Activated gamma-delta T cell (primary cell): Measurements from ENCODE around the gene AACS.

Experiments
- DNase-seq: peaks from one replicate; lab custom pipeline; 2025; lab: John Stamatoyannopoulos, UW

Gene AACS

DNA sequence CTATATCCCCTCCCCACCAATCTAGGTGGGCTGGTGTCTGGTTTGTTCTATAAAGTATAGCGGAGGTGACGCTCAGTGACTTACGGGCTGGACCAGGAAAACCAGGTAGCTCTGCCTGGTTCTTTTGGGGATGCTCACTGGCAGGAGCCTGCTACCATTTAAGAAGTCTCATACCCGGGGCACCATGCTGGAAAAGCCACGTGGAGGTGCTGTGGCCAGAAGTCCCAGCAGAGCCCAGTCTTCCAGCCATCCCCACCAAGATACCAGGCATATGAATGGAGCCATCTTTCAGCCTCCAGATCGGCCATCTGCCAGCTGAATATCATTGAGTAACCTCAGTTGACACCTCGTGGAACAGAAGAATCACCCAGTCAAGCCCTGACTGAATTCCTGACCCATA is 87.2 kb downstream of the AACS start:
- DNase-seq = no peak

DNA sequence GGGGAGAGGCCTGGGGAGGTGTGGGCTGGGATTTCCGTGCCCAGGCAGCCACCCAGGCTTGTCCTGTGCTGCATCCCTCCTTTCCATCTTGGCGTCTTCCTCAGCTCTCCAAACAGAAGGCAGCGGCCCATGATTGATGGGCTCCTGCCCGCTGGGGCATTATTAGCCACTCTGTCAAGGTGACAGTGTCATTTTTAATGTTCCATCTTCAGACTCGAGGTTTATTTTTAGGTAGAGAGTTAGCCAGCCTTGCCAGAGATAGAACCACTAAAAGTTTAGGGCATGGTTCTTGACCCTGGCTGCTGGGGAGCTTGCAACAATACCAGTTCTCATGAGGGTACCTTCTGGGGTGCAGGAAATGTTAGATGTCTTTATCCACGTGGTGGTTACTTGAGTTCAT is 90.1 kb downstream of the AACS start:
- DNase-seq = no peak

DNA sequence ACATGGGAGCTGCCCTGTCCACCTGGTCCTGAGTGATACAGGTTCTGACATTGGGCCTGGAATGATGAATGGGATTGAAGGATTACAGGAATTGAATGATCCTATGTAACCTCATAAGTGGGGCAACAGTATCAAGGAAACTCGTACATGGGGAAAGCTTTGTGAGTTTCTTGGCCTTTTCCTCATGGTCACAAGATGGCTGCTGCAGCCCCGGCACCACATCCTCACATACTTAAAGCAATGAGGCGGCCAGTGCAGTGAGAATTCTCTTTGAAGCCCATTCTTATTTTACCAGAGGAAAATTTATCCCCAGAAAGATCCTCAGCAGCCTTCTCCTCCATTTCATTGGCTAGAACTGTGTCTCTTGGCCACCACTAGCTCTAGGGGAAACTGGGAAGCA is 91.9 kb downstream of the AACS start:
- no peak for DNase-seq

DNA sequence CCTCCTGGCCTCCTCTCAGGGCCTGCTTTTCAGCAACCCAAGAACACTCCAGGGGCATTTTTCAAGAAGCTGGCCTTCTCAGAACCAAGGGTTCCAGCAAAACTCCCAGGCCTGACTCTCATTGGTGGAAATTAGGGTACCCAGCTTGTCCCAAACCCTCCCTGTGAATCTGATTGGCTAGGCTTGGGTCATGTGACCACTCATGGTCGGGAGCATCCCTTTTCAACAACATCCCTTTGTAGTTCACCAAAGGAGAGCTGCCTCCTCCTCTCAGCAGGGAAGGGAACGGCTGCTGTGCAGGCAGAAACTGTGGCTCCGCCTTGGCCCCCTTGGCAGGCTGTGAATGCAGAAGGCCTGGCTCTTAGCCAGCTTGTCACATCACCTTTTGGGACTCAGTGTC is 94.5 kb downstream of the AACS start:
- DNase-seq = no peak

DNA sequence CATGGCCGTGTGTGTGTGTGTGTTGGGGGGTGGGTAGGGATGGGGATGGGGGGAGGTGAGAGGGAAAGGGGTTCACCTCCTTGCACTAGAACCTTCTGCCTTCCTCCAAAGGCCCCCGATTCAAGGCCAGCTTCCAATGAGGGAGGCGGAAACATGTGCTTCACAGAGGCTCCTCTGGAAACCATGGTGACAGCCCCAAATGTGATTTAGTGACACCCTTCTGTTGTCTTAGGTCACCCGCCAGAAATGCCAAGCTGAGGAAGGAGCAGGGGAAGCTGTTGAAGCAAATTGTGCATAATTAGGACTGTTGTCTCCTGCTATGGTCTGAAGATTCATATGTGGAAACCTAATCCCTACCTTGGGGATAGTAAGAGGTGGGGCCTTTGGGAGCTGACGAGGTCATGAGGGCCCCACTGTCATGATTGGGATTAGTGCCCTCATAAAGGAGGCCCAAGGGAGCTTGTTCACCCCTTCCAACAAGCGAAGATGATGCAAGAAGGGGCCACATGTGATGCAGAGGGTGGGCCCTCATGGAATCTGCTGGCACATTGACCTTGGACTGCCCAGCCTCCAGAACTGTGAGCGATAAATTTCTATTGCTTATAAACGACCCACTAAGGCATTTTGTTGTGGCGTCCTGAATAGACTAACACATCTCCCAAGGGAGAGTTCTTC is 95.2 kb downstream of the AACS start:
- DNase-seq = no peak

DNA sequence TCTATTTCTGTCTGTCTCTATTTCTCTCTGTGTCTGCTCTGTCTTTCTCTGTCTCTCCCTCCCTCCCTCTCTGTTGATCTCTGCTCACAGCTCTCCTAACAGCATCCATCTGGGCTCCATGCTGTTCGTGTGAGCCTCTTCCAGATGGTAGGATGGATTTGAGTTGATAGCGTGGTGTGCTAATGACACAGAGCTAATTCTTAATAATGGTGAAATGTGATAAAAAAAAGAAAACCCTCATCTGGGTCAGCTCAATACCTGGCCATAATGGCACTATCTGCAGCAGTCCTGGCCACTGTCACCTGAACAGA is 96.4 kb downstream of the AACS start:
- no peak for DNase-seq

DNA sequence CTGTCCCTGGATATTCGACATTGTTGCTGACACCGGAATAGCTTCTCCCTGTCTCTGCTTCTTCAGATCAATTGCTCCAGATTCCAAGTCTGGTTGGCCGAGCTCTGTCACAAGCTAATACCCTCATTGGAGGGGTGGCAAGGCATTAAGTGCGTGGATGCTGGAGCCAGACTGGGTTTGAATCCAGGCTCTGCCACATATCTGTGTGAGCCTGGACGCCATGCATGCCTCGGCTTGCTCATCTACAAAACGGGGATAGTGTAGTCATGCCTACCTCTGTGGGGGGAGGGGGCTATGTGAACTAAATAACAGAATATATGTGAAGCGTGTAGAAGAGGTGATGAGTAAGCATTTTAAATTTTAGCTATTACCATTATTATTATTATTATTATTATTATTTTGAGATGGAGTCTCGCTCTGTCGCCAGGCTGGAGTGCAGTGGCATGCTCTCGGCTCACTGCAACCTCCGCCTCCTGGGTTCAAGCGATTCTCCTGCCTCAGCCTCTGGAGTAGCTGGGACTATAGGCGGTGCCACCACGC is 97.3 kb downstream of the AACS start:
- no peak for DNase-seq

DNA sequence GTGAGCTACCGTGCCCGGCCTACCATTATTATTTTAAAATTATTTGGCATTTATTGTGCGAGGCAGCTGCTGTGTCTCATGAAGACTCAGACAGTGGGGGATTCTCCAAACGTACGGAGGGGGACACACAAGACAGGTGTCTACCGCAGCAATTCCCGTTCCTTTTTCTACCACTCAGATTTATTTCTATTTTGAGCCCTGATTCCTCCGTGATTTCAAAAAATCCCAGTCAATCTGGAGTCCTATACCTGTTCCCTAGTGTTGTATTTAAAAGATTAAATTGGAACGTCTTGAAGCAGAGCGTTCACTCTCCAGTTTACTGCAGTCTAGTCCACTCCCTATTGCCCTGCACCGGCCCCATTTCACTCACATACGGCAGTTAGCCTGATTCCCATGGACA is 97.9 kb downstream of the AACS start:
- DNase-seq = no peak

DNA sequence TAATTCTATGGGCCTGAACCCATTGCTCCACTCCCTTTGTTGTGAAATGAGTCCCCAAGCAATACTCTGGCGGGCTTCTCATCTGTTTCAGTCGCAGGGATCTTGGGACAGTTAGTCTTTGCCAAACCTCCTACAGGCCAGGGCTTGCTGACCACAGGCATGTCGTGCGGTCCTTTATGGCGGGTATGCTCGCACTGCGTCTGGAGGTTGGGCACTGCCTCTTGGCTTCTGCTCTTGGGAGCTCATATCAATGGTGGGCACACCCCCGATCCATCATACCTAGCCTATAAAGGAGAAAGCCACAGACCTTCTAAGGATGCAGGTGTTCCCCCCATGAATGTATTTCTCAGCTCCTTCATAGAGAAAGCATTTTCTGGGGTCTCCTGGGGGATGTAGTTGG is 99.3 kb downstream of the AACS start:
- no peak for DNase-seq

DNA sequence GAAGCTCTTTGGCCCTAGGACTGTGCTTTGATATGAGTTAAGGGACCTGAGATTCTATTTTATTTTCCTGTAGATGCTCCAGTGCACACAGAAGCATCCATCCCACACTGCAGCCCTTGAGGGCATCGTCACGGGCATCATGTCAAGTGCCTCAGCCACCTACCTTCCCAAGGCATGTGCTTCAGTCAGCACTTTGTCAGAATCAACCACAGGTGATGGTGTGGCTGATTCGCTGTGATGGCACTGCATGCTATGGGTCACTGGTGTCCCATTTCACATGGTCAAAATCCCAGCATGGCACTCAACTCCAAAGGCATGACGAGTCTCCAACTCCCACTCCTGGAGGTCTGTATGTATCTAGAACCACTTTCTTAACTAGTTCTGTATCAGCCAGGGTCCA is 100.8 kb downstream of the AACS start:
- no peak for DNase-seq

DNA sequence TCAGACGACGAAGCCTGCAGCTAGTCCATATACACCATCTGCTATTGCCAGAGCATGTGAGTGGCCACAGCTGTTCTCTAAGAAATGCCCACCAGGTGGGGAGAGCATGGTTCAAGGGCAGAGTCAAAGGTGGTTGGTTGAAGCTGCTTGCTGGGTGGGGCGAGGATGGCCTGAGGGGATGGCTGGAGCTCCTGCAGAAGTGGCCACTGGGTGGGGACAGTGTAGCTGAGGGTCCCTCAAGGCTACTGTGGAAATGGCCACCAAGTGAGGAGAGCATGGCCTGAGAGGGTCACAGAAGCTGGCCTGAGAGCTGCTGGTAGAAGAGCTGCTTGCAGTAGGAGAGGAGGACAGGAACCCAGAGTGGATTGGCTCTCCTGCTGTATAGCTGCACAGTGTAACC is 102.4 kb downstream of the AACS start:
- DNase-seq = no peak

DNA sequence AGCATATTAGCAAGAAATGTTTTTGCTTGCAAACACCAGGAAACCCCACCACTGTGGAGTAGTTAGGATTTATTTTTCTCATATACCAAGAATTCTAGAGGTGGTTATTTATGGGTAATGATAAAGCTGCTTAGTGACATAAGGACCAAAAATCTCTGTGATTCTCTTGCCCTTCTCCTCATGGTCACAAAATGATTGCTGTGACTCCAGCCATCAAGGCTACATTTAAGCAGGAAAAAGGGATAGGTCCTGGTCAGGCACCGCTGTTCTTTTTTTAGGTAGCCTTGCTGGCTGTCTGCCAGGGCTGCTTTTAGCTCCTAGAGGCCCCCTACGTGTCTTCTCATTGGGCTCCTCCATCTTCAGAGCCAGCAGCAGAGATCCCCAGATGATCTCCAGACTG is 104.2 kb downstream of the AACS start:
- no peak for DNase-seq

DNA sequence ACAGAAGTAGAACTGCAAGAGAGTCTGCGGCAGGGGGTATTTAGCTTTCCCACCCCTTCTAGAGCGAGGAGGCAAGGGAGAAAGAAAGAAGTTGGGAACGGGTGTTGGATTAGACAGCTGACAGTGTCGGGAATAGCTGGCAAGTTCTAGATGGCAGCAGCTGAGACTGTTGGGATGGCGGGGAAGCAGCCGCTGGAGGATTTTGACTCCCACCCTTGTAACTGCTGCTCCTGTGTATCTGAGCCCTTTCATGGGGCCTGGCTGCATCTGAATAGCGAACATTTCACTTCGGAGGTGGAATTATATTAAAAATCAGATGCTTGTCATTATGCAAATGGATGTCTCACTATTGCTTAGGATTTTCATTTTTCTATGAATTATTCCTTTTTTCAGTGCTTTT is 104.6 kb downstream of the AACS start:
- no peak for DNase-seq

DNA sequence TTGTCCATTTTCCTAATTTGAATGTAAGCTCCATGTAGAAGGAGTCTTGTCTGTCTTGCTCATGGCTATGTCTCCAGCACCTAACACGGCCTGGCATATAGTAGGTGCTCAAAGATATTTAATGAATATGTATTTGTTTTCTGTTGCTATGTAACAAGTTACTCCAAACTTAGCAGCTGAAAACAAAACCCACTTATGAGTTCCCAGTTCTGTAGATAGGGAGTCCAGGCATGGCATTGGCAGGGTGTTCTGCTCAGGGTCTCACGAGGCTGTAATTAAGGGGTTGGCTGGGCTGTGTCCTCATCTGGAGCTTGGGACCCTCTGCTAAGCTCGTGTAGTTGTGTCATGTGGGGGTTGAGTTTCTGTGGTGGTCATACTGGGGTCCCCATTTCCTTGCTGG is 106.0 kb downstream of the AACS start:
- no peak for DNase-seq

DNA sequence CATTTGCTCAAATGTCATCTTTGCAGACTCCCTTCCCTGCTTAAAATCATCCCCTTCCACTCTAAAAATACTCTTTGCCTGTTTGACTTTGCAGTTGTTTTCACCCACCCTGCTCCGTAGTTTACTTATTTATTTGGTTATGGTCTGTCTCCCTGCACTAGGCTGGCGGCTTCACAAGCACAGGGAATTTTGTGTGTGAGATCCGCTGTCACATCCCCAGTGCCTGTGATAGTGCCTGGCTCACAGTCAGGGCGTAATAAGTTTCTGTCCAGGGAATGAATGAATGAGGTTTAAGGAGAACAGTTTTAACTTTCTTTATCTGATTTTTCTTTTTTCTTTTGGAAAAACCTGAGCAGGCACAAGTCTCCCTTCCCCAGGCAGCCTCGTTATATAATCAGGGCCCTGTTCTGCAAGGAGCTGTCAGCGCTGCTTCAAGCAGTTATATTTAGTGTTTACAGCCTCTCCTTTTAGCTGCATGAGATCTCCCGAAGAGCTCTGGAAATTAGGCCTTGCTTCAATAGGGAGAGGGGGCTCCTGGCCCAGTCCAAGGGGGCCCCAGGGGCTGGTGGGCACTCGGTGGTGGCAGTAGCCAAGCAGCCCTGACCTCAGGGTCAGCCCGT is 107.1 kb downstream of the AACS start:
- DNase-seq = no peak

DNA sequence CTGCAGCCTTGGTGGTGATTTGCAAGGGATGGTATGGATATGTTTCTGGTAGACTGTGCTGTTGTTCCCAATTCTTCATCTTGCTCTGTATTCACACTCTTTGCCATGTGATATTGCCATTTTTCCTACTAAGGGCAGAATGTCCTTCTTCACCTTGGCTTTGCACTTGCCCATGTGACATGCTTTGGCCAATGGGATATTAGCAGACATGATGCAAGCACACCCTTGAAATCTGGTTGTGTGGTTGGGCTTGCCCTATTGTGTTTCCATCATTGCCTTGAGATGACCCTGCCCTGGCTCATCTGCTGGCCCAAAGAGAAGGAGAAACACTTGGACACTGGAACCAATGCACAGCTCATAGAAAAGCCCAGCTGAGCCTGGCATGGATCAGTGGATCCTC is 110.3 kb downstream of the AACS start:
- no peak for DNase-seq

DNA sequence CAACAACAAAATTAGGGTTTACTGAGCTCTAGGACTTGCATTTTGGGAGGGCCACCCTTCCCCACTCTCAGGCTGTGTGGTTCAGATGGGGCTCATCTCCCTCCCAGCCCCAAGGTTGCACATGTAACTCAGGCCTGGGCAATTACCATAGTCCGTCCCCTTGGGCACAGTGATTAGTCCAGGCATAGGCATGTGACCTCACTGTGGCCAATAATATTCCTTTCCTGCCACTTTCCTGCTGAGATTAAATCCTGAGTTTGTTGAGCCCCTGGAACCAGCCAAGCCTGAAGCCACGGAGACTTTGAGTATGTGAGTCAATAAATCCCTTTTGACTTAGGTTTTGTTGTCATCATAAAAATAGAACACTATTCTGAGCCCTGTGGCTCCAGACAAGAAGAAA is 113.0 kb downstream of the AACS start:
- DNase-seq = no peak

DNA sequence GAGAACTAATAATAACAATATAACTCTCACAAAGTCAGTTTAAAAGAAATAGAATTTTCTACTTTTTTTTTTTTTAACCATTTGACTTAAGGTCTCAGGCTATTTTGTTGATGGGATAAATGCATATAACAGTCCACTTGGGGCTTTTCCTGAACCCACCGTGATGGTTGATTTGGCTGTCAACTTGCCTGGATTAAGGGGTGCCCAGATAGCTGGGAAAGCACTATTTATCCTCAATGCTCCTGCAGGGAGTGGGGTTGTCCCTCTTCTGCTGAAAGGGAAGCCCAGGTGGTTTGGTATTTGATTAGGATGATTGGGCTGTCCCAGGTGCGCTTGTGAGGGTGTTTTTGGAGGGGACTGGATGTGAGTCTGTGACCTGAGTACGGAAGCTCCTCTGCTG is 114.9 kb downstream of the AACS start:
- no peak for DNase-seq

DNA sequence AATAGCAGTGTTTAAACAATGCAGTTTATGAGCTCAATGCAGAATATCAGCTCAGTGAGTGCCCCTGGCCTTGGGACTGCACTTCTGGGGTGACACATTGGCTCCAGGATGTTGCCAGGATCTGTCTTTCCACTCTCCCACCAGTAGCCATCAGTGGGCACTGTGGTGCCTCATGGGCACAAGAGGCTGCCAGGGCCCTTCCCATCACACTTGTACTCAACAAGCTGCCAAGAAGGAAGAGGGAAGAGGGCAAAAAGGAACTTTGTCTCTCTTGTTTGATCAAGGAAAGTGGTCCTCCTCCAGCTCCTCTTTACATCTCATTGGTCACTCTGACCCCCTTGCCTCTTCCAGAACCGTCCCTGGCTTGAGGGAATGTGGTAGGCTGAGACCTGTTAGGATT is 115.9 kb downstream of the AACS start:
- no peak for DNase-seq

DNA sequence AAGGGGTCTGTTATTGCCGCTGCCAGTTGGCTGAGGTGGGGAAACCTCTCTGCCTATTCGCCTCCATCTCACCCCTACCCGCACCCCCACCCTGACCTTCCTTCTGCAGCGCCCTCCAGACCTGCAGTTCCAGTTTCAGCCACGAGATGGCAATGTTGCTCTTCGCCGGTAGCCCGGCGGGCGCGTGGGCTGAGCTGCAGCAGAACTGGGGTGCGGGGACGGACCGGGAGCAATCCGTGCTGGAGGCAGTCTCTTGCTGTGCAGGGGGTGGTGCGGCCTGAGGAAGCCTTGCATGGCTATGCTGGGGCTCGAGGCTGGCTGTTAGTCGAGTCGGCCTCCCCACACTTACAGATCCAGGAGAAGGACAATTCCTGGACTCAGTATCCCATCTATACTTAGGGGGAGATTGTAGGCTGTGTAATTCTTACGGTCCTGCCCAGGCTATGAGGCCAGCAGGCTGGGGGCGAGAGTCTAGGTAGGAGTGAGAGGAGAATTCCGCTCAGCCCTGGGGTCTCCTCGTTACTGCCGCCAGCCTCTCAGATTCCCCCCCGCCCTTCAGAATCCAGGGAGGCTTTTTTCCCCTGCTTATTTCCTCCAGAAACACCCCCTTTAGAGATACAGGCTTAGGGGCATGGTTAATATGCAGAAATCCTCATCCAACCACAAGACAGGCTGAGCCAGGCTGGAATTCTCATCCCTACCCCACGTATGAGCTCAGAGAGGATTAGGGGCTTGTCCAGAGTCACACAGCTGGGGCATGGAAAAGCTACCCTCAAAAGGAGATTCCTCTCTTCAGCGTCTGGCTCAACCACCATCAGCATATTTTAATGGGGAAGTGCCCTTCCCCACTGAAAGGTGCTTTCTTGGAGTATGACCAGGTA is 118.2 kb downstream of the AACS start:
- no peak for DNase-seq

DNA sequence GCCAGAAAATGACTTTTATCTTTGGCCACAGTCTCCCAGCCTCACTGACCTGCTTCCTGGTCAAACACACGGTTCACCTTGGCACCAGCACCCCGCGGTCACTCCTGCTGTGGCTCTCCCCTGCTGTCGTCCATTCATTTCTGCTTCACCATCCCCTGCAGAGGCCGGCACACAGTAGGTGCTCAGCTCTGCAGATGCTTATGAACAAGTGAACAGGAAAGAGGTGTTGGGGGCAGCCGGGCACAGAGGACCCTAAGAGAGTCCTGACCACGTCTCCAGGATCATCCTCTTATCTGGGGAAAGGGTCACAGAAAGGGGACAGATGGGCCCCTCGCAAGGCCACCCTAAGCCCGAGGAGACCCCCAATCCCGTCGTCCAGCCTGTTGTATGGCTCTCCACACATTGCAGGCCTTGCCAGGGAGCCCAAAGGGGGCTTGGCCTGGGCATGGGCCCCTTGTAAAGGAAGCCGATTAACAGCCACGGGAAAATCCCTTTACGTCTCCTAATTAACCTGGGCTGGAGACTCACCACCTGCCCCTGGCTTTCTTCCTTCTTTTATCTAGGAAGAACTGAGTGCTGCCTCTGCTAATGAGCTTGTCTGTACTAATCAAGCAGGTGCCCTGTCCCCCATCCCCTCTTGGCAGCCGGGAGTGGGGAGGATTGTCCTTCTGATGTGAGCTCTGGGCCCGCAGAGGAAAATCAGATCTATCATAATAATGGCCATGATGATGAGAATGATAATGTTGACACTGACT is 119.2 kb downstream of the AACS start:
- no peak for DNase-seq

DNA sequence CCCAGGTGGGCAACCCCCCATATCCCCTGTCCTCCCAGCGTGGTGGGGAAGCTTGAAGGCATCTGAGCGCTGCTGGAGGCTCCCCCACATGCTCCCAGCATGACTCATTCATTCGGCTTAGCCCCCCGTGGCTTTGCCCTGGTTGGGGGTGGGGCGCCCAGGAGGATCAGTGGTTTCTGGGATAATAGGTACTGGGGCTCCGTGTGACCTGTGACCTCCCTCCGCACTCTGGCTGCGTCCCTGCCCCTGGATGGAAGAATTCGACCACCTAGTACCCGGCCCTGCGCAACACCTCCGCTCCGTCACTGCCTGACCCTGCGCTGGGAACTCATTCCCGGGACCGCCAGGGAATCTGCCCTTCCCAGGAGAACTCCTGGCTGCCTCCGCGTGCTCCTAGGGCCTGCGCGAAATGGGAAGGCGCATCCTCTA is 120.1 kb downstream of the AACS start:
- no peak for DNase-seq
